HG03432 (cell line): Measurements from ENCODE around the gene GBGT1.

Source experiments
- ATAC-seq: cut with Tn5 transposase; IDR thresholded peaks from one replicate; pipeline ENCODE4 v1.9.1; 2021; ENCODE audit warnings: mild to moderate bottlenecking, moderate library complexity; ENCODE audit not compliant: unreplicated experiment

Gene GBGT1

DNA sequence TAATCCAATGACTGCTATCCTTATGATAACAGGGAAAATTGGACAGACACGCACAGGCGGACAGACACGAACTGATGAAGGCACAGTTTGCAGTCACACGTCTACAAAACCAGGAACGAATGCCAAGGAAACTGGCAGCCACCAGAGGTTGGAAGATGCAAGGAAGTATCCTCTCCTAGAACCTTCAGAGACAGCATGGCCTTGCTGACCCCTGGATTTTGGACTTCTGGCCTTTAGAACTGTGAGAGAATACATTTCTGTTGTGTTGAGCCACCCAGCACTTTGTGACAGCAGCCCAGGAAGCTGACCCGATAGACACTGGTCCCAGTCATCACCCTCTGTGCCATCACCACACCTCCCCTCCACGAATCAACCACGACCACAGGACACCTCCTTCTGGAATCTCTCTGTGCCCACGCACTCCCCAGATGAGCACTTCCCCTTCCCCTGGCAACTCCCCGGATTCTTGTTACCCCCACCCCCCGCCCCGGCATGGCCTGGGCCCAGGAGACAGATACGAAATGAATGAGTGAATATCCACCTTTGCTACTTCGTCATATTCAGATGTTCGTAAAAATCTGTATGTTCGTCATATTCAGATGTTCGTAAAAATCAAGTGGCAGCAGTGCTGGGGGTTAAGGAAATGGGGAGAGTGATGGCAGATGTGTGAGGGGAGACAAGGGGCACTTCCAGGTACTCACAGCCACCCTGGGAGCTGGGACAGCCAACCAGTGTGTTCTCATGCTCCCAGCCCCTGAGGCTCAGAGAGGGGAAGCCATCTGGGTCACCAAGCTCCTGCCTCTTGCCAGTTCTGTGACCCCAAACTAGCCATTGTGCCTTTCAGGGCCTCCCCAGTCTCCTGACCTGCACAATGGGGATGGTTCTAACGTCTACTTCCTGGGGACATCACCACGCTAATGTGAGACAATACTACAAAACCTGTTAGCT is 18.5 kb downstream of the GBGT1 start:
- no peak for ATAC-seq

GRCh38 chr9:133144142-133144903 is 19.4 kb downstream of the GBGT1 start:
- peak; percentile 36 for ATAC-seq

DNA sequence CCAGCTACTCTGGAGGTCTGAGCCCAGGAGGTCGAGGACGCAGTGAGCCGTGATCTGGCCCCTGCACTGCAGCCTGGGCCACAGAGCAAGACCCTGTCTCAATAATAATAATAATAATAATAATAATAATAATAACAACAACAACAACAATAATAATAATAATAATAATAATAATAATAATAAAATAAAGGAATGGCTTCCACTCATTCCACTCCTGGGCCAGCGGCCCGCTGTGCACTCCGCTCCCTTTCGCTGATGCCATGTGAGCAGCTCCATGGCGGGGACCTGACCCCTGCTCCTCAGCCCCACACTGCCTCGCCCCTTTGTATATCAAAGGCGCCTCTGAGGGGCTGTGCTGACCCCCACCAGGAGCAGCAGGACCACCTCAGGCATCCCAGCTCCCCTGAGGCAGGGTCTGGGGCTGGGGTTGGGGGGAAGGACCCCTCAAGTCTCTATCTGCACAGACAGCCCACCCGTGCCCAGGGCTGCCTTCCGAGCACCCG is 20.0 kb downstream of the GBGT1 start:
- ATAC-seq: no peak

DNA sequence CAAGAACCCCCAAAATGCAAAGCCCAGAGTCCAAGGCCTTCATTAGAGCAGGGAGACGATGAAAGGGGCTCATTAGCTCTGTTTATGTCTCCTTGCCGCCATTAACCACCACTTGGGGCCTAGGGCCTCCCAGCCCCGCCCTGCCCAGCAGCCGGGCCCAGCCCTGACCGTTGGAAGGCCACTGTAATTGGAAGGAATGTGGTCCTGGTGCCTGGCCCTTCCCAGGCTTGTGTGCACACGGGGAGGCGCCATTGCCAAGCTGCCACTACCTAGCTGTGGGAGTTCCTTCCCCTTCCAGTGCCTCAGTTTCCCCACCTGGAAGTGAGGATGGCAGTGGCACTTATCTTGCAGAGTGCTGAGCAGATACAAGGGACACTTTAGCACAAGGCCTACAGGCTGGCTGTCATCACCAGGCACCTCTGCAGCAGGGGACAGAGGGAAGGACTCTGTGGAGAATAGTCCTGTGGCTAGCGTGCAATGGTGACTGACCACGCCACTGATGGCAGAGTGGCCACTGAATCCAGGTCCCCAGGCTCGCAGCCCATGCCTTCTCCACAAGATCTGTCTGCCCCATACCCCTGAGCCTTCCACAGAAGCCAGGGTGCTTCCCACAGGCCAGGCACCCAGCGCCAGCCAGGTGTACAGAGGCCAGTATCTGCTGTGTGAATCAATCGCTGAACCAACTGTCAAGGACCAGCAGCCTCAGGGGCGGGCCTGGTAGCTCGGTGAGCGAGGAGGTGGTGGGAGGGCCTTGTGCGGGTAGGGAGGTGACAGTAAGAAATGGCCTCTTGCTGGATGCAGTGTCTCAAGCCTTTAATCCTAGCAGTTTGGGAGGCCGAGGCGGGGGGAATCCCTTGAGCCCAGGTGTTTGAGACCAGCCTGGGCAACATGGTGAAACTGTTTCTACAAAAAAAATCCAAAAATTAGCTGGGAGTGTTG is 20.8 kb downstream of the GBGT1 start:
- ATAC-seq: no peak

DNA sequence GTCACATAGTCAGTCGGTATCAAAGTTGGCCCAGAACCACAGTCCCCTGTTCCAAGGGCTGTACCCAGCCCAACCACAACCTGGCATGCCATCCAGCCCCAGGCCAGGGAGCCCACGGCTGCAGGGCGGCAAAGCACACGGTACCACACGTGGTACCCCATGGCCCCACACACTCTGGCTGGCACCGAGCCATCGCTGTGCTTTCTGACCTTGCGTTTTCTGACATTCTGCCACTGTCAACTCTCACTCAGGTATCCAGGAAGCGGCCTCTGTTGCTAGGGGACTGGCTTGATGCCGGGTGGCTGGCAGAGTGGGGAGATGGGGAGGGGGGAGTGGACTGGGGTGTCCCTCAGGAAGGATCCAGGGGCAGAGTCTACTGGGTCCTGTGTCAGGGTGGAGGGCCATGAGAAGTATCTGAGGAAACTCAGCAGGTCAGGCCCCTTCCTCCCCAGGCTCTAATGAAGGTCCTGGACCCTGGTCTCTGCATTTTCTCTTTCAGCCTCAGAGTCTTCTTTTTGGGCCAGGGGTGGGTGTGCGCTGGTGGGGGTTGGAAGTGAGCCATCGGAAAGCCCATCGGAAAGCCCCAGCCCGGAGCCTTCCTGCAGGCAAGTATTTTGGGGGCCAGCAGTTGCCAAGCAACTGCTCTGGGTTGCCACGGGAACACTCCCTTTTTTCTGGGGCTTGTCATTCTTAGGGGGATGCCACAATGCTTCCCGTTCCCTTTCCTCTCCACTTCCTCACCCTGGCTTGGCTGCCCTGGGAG is 21.7 kb downstream of the GBGT1 start:
- ATAC-seq: no peak

- ATAC-seq: no peak
These were observed 23.1 kb downstream of the GBGT1 start for GRCh38 chr9:133140606-133141005.

DNA sequence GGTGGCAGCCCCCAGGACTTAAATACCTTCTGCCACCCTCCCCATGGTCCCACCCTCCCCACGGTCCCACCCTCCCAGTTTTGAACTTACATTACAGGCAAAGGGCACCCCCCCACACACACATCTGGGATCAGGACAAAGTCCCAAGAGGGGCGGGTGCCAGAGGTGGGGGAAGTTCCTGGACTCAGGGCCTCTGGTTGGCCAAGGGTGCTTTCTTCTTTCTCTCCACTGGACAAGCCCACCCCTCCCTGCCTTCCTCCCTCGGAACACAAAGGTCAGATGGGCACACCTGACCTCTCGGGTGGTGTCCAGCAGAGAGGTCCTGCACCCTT is 23.6 kb downstream of the GBGT1 start:
- no peak for ATAC-seq

GRCh38 chr9:133139246-133140173 is 24.2 kb downstream of the GBGT1 start:
- ATAC-seq: no peak

- no peak for ATAC-seq
These were observed 26.1 kb downstream of the GBGT1 start for GRCh38 chr9:133137451-133138231.

DNA sequence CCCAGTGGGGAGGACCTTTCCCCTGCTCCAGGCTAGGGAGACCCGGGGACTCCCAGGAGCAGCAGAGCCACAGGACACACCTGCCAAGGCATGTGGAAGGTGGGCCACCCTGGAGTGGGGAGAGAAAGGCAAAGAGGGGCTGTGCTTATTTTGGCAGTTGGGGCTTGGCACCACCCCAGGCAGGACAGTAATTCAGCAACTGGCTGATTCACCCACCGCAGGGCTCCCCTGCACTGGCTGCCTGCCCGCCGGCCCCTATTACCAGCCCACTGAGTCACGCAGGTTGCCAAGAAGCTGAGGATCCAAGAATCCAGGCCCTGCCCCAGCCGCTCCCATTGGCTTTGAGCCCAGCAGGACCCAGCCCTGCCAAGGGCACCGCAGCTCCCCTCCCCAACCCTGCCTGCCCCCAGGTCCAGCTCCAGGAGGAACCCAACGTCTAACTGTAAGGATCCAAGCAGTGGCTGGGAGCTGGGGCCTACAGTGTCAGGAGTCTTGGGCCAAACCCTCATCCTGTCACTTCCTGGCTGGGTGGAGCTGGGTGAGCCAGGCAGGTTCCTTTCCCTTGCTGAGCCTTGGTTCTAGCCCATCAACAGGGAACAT is 28.5 kb downstream of the GBGT1 start:
- no peak for ATAC-seq

- ATAC-seq: no peak
These were observed 29.1 kb downstream of the GBGT1 start for GRCh38 chr9:133134388-133135145.

DNA sequence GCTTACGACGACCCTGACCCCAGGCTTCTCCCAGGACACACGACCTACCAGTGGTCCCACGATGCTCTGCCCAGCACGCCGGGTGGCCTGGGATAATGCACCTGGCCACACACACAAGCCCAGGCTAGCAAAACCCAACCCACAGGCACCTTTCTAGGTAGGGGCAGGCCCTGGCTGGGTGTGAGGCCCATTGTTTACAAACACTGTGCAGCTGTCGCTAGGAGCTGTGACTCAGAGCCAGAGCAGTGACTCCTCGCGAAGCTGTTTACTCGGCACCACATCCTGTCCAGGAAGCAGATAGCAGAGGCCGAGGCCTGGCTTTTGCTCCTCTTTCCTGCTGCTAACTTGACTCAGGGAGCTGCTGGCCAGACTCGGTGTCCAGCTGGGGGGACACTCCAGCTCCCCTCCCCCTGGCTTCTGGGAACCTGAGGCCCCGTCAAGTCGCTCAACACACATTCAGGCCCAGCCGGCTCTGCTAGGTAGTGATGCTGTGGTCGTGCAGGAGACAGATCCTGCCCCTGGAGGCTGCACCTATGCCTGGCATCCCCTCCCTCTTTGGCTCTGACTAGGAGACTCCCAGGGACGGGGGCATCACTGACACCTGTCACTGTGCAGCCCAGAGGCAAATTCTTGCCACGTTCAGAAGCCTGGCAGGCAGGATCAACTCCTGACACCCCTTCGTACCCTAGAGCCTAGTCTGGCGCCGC is 29.9 kb downstream of the GBGT1 start:
- ATAC-seq: peak; percentile 81

DNA sequence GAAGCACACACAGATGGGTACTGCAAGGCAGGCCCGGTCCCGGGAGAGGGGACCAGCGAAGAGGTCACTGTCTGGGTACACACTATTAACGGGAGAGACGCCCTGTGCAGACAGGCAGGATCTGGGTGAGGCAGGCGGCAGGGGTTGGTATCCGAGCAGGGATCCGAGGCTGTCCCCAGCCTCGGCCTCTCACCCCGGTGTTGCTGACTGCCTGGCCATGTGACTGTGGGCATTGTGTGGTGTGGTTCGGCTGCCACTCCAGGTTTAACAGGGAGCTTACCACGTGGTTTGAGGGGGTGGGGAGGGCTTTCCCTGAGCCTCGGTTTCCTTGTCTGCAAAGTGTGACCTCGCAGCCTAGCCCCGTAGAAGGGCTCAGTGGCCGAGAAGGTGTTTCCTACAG is 31.5 kb downstream of the GBGT1 start:
- no peak for ATAC-seq

- ATAC-seq: no peak
These were observed 32.2 kb downstream of the GBGT1 start for GRCh38 chr9:133131506-133131905.

GRCh38 chr9:133130685-133131244 is 32.9 kb downstream of the GBGT1 start:
- no peak for ATAC-seq
